ENCODE data around the gene COL5A2.

COL5A2 gene

DNA sequence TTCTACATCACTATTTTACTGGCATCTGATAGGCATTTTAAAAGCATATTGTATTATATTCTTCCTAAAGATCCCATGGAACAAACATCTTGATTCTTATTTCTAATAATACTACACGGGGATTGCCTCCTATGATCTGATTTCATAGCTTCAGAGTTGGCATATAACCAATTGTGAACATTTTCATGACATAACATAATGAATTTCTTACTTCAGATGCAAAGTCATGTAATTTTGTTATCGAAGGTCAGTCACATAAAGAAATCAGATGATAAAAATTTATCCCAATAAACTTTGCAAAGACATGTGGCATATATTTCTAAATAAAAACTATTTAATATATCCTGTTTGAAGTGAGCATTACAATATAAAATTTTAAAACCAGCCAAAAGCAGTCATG is 93.3 kb downstream of the COL5A2 start:
- no peaks in the 10 kb centered on the region for H3K79me2 ChIP-seq (ENCODE audit: insufficient read depth, low read length)
- no peaks in the 10 kb centered on the region for H4K20me1 ChIP-seq (ENCODE audit: insufficient read depth, low read length, poor library complexity, severe bottlenecking)
- H3K9me3 ChIP-seq (ENCODE audit: insufficient read depth, low read depth, low read length): no peaks in the 10 kb centered on the region
- no peaks in the 10 kb centered on the region for H3F3A ChIP-seq (ENCODE audit: low read depth)
- no peak overlapping the region for H2AFZ ChIP-seq (ENCODE audit: low read length)
- H3K36me3 ChIP-seq (ENCODE audit: insufficient read depth, low read length): no peaks in the 10 kb centered on the region
- H3K4me3 ChIP-seq (ENCODE audit: low read length, poor library complexity, severe bottlenecking): no peak overlapping the region
- peaks cover 6% of the 10 kb centered on the region for H3K4me1 ChIP-seq (ENCODE audit: insufficient read depth, low read length, poor library complexity, severe bottlenecking)
- no peak overlapping the region for H3K4me2 ChIP-seq (ENCODE audit: low read depth, low read length, poor library complexity, severe bottlenecking)
- H3K9ac ChIP-seq (ENCODE audit: low read depth, low read length, poor library complexity, severe bottlenecking): no peak overlapping the region
- H3K9me2 ChIP-seq (replicated peaks; ENCODE audit: low read depth, low read length): no peaks in the 10 kb centered on the region
- no peaks in the 10 kb centered on the region for H3K27me3 ChIP-seq (ENCODE audit: insufficient read depth, low read length, poor library complexity, severe bottlenecking)
- TF ChIP-seq, protein P1, sequence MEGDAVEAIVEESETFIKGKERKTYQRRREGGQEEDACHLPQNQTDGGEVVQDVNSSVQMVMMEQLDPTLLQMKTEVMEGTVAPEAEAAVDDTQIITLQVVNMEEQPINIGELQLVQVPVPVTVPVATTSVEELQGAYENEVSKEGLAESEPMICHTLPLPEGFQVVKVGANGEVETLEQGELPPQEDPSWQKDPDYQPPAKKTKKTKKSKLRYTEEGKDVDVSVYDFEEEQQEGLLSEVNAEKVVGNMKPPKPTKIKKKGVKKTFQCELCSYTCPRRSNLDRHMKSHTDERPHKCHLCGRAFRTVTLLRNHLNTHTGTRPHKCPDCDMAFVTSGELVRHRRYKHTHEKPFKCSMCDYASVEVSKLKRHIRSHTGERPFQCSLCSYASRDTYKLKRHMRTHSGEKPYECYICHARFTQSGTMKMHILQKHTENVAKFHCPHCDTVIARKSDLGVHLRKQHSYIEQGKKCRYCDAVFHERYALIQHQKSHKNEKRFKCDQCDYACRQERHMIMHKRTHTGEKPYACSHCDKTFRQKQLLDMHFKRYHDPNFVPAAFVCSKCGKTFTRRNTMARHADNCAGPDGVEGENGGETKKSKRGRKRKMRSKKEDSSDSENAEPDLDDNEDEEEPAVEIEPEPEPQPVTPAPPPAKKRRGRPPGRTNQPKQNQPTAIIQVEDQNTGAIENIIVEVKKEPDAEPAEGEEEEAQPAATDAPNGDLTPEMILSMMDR (conservative IDR thresholded peaks at IDR 0.05; ENCODE audit: low read length): no peak
- TF ChIP-seq EZH2phosphoT487 (IDR thresholded peaks at IDR 0.05; ENCODE audit: borderline replicate concordance): no peak

DNA sequence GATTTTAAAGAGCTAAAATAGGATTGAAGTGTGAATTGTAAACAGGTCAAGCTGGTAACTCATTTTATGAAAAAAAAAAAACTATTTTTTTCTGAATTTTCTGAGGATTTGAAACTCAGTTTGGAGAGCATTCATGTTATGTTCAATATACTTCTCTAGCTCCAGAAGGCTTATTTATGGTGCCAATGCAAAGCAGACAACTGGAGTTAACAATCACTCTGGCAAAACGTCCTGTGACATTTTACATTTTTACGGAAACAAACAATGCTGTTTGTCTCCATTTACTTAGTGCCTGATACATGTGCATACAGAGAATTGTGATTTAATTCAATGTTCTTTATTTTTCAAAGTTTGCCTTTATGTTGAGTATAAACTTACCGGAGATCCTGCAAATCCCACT is 96.0 kb downstream of the COL5A2 start:
- Histone ChIP-seq H3K4me3 (ENCODE audit: low read length, poor library complexity, severe bottlenecking) (no peak overlapping the region), H3K36me3 (ENCODE audit: insufficient read depth, low read length) (no peaks in the 10 kb centered on the region), H3K4me2 (ENCODE audit: low read depth, low read length, poor library complexity, severe bottlenecking) (no peak overlapping the region), H3K9ac (ENCODE audit: low read depth, low read length, poor library complexity, severe bottlenecking) (no peak overlapping the region), H3K4me1 (ENCODE audit: insufficient read depth, low read length, poor library complexity, severe bottlenecking) (no peaks in the 10 kb centered on the region), H4K20me1 (ENCODE audit: insufficient read depth, low read length, poor library complexity, severe bottlenecking) (no peaks in the 10 kb centered on the region), H3K9me3 (ENCODE audit: insufficient read depth, low read depth, low read length) (no peaks in the 10 kb centered on the region), H3K79me2 (ENCODE audit: insufficient read depth, low read length) (no peaks in the 10 kb centered on the region), H3F3A (ENCODE audit: low read depth) (no peaks in the 10 kb centered on the region), H3K27me3 (ENCODE audit: insufficient read depth, low read length, poor library complexity, severe bottlenecking) (no peaks in the 10 kb centered on the region), H2AFZ (ENCODE audit: low read length) (no peak overlapping the region), H3K9me2 (replicated peaks; ENCODE audit: low read depth, low read length) (no peaks in the 10 kb centered on the region)
- TF ChIP-seq, protein P1 (conservative IDR thresholded peaks at IDR 0.05; ENCODE audit: low read length): no peak
- TF ChIP-seq EZH2phosphoT487 (IDR thresholded peaks at IDR 0.05; ENCODE audit: borderline replicate concordance): no peak

DNA sequence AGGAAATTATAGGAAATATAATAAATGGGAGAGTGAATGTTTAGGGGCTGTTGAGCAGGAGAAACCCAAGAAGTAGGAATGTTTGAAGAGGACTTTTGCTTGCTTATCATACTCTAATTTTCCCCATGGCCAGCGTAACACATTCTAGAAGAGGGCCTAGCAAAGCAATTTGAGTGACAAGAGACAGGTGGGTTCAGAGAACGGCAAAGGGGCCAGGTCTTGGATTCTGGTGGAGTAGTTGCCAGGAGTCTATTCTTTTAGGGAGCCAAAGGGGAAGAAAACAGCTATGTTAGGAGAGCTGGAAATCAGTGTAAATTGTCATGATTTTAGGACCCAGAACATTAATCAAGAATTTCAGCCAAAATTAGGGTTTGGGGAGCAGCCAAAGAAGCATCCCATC is 96.5 kb downstream of the COL5A2 start:
- Histone ChIP-seq H3K4me2 (ENCODE audit: low read depth, low read length, poor library complexity, severe bottlenecking) (no peak overlapping the region), H3K9ac (ENCODE audit: low read depth, low read length, poor library complexity, severe bottlenecking) (no peak overlapping the region), H3F3A (ENCODE audit: low read depth) (no peaks in the 10 kb centered on the region), H4K20me1 (ENCODE audit: insufficient read depth, low read length, poor library complexity, severe bottlenecking) (no peaks in the 10 kb centered on the region), H3K4me1 (ENCODE audit: insufficient read depth, low read length, poor library complexity, severe bottlenecking) (no peaks in the 10 kb centered on the region), H3K79me2 (ENCODE audit: insufficient read depth, low read length) (no peaks in the 10 kb centered on the region), H3K36me3 (ENCODE audit: insufficient read depth, low read length) (no peaks in the 10 kb centered on the region), H2AFZ (ENCODE audit: low read length) (no peak overlapping the region), H3K4me3 (ENCODE audit: low read length, poor library complexity, severe bottlenecking) (no peak overlapping the region), H3K9me2 (replicated peaks; ENCODE audit: low read depth, low read length) (no peaks in the 10 kb centered on the region), H3K9me3 (ENCODE audit: insufficient read depth, low read depth, low read length) (no peaks in the 10 kb centered on the region), H3K27me3 (ENCODE audit: insufficient read depth, low read length, poor library complexity, severe bottlenecking) (no peaks in the 10 kb centered on the region)
- TF ChIP-seq, protein P1 (conservative IDR thresholded peaks at IDR 0.05; ENCODE audit: low read length): no peak
- no peak for TF ChIP-seq EZH2phosphoT487 (IDR thresholded peaks at IDR 0.05; ENCODE audit: borderline replicate concordance)
